Gastrocnemius medialis (tissue), 4 donors: Measurements from ENCODE around the gene KRTAP9-7.

Experiments used
- POLR2A ChIP-seq, 2 donors: fragments of 450-650 bp; IDR thresholded peaks; one replicate each; pipeline ENCODE4 v1.6.1; 2017; ENCODE audit warnings: antibody characterized with exemption in 2 of 2, mild to moderate bottlenecking in 2 of 2, moderate library complexity in 2 of 2
- TF ChIP-seq, protein P1 (sequence below), 5 experiments: fragments of 450-650 bp in 3 of 5; fragments of 200-600 bp in 2 of 5; sonication (generic) in 2 of 5; IDR thresholded peaks in 4 of 5; conservative IDR thresholded peaks in 1 of 5; 1 replicate in 4 of 5; 2 replicates in 1 of 5; pipeline ENCODE4 v1.5.1; 2016 to 2019; ENCODE audit warnings: antibody characterized with exemption in 5 of 5, mild to moderate bottlenecking in 3 of 5, moderate library complexity in 3 of 5

DNA sequence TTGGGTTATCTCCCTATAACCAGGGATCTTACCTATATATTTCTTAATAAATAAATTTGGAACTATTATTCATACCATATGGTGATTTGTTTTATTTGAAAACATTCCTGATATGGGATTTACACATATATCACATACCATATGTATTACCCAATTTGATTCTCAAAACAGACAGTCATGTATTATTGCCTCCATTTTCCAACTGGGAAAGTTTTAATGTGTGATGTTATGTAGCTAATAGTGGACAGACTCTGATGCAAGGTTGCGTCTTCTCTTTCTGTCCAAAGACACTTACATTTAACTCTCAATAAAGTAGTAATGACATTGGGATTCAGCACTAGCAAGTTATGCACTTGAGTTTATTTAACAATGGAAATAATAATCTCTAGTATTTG lies 19.2 kb upstream of the KRTAP9-7 start:
- TF ChIP-seq, protein P1, sequence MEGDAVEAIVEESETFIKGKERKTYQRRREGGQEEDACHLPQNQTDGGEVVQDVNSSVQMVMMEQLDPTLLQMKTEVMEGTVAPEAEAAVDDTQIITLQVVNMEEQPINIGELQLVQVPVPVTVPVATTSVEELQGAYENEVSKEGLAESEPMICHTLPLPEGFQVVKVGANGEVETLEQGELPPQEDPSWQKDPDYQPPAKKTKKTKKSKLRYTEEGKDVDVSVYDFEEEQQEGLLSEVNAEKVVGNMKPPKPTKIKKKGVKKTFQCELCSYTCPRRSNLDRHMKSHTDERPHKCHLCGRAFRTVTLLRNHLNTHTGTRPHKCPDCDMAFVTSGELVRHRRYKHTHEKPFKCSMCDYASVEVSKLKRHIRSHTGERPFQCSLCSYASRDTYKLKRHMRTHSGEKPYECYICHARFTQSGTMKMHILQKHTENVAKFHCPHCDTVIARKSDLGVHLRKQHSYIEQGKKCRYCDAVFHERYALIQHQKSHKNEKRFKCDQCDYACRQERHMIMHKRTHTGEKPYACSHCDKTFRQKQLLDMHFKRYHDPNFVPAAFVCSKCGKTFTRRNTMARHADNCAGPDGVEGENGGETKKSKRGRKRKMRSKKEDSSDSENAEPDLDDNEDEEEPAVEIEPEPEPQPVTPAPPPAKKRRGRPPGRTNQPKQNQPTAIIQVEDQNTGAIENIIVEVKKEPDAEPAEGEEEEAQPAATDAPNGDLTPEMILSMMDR (IDR thresholded peaks at IDR 0.05 in 4 of 5, conservative IDR thresholded peaks at IDR 0.05 in 1 of 5) = no peak
- no peak for TF ChIP-seq POLR2A (IDR thresholded peaks at IDR 0.05)
